ENCODE results near the gene PCGF3.
"Not testable (repeated sequence)": the region's sequence is repeated elsewhere in the genome, so short reads cannot be mapped to it uniquely, and the experiment has no call there.

The PCGF3 gene

DNA sequence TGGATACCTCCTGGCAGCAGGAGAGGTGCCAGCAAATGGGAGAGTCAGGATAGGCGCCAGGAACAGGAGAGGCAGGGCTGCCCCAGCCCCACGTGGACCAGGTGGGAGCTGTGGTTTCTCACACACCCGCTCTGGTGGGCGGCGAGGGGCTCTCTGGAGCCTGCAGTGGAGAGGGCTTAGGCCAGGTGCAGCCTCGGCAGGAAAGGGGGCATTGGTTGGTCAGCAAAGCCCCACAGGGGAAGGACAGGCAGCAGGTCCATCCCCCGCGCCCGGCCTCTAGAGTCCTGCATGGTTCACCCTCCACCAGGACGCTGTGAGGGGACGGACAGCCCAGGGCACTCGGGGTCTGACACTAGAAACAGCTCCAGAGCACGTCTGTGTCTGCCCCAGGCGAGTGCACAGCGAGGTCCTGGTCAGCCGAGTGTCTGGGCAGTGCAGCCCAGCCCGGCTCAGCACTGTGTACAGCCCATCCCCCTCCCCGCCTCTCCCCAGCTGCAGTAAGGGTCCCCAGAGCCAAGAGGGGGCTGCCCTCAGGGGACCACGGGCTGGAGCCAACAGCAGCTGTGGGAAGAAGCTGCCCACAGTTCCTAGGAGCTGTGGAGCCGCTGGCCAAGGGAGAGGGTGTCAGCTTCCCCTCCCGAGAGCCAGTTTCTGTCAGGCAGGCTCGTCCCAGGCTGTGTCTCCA lies 39.7 kb upstream of the PCGF3 start:
- no peak overlapping the region for H3K27ac ChIP-seq
- TF ChIP-seq, protein P1, sequence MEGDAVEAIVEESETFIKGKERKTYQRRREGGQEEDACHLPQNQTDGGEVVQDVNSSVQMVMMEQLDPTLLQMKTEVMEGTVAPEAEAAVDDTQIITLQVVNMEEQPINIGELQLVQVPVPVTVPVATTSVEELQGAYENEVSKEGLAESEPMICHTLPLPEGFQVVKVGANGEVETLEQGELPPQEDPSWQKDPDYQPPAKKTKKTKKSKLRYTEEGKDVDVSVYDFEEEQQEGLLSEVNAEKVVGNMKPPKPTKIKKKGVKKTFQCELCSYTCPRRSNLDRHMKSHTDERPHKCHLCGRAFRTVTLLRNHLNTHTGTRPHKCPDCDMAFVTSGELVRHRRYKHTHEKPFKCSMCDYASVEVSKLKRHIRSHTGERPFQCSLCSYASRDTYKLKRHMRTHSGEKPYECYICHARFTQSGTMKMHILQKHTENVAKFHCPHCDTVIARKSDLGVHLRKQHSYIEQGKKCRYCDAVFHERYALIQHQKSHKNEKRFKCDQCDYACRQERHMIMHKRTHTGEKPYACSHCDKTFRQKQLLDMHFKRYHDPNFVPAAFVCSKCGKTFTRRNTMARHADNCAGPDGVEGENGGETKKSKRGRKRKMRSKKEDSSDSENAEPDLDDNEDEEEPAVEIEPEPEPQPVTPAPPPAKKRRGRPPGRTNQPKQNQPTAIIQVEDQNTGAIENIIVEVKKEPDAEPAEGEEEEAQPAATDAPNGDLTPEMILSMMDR (conservative IDR thresholded peaks at IDR 0.05), result no peak
- TF ChIP-seq ZFX (IDR thresholded peaks at IDR 0.05), result no peak

DNA sequence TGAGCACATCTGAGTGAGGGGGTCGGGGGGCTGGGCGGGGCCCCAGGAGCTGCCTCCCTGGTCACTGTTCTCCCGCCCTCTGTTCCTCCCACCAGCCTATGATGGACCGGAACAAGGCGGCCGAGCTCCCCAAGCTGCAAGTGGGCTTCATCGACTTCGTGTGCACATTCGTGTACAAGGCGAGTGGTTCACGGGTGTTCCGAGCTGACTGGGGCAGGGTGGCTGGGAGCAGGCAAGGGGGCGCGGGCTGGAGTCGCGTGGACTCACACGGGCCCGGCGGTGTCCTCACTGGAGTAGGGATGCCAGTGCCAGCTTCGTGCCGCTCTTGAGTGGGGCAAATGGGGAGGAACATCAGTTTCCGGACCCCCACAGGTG lies 39.2 kb upstream of the PCGF3 start:
- H3K27ac ChIP-seq, result no peak overlapping the region
- TF ChIP-seq, protein P1 (conservative IDR thresholded peaks at IDR 0.05), result no peak
- no peak for TF ChIP-seq ZFX (IDR thresholded peaks at IDR 0.05)

DNA sequence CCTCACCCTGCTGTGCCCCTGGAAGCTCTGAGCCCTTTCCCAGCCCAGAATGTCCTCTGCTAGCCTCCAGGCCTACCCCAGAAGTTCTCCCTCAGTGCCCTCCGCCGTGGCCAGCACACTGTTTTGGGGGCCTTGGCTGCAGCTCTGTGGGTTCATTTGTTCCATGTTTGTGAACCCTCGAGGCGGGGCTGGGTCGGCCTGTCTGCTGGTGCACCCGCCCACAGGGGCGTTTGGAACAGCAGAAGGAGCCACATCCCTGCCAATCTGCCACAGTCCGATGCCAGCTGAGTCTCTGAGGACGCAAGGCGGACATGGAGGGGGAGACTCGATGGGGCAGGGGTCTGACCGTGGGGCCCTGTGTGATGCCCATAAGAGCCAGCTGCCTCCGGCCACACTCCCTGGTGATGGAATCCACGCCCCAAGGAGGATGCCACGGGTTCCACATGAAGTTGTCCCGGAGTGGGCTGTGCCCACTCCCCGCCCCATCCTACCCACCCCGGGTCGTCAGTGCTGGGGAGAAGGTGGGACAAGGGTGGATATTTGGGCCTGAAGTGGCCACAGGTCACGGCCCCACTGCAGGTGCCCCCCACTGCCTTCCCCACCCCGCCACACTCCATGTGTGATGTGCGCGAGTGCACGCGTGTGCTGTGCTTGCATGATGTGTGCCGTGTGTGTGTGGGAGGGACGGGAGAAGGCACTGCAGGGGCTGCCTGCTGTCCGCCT lies 38.6 kb upstream of the PCGF3 start:
- TF ChIP-seq, protein P1 (conservative IDR thresholded peaks at IDR 0.05), result no peak
- no peak for TF ChIP-seq ZFX (IDR thresholded peaks at IDR 0.05)
- no peak overlapping the region for H3K27ac ChIP-seq

DNA sequence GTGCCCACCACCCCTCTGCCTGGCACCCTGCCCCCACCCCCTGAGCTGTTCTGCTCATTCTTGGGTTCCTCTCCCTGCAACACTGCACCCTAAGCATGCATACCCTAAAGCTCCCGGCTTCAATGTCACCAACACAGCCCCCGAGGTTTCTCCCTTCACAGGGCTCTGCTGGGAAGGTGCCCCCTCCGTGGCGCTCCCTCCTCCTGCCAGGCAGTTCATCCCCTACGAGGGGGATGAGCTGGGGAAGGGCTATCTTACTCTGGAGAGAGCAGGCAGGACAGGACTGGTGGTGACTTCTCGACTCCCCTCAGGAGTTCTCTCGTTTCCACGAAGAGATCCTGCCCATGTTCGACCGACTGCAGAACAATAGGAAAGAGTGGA lies 38.1 kb upstream of the PCGF3 start:
- H3K27ac ChIP-seq, result no peak overlapping the region
- TF ChIP-seq, protein P1 (conservative IDR thresholded peaks at IDR 0.05), result no peak
- no peak for TF ChIP-seq ZFX (IDR thresholded peaks at IDR 0.05)

DNA sequence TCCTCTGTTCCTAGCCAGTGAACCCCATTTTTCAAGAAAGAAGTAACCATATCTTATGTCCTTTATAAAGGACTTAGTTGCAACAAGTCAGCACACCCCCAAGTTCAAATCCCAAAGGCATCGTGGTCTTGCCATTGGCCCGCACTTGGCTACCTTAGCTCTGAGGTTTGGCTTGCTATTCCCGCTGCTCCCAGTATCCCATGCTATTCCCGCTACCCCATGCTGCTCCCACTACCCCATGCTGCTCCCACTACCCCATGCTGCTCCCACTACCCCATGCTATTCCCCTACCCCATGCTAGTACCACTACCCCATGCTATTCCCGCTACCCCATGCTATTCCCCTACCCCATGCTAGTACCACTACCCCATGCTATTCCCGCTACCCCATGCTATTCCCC lies 37.4 kb upstream of the PCGF3 start:
- not testable (repeated sequence) for H3K27ac ChIP-seq

DNA sequence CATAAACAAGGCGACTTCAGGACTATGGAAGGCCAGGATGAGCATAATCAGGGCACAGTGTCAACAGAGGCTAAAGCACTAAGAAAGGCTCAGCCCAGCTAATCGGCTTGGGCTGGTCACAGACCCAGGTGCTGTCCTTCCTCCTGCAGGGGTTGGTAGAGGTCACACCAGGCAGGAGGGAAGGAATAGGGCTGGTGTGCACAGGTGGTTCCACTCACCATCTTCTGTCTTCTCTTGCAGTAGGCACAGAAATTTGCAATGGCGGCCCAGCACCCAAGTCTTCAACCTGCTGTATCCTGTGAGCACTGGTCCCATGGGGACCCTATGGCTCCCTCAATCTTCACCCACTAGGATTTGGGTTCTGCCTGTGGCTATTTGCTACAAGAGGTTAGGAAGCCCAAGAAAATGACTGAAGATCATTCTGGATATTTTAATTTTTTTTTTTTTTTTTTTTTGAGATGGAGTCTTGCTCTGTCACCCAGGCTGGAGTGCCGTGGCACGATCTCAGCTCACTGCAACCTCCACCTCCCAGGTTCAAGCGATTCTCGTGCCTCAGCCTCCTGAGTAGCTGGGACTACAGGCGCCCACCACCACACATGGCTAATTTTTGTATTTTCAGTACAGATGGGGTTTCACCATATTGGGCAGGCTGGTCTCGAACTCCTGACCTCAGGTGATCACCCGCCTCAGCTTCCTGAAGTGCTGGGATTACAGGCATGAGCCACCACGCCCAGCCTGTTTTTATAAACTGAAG lies 35.6 kb upstream of the PCGF3 start:
- not testable (repeated sequence) for H3K27ac ChIP-seq

DNA sequence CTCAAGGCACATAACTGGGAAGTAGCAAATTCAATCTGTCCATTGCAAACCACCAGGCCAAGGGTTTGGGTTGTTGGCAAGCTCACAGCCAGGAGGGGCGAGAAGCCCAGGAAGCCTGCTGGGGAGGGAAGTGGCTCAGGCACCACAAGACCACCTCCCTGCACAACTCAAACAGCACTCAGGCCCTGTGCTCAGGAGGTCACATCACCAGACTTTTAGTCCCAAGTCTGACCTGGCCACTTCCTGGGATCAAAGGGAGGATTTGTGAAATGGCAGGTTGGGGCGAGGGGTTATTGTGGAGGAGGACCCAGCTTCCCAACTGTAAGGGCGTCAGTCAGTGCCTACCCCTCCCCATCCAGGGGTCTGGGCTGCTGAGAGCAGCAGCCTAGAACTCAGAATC lies 33.9 kb upstream of the PCGF3 start:
- TF ChIP-seq, protein P1 (conservative IDR thresholded peaks at IDR 0.05), result no peak
- no peak for TF ChIP-seq ZFX (IDR thresholded peaks at IDR 0.05)
- H3K27ac ChIP-seq, result no peak overlapping the region

DNA sequence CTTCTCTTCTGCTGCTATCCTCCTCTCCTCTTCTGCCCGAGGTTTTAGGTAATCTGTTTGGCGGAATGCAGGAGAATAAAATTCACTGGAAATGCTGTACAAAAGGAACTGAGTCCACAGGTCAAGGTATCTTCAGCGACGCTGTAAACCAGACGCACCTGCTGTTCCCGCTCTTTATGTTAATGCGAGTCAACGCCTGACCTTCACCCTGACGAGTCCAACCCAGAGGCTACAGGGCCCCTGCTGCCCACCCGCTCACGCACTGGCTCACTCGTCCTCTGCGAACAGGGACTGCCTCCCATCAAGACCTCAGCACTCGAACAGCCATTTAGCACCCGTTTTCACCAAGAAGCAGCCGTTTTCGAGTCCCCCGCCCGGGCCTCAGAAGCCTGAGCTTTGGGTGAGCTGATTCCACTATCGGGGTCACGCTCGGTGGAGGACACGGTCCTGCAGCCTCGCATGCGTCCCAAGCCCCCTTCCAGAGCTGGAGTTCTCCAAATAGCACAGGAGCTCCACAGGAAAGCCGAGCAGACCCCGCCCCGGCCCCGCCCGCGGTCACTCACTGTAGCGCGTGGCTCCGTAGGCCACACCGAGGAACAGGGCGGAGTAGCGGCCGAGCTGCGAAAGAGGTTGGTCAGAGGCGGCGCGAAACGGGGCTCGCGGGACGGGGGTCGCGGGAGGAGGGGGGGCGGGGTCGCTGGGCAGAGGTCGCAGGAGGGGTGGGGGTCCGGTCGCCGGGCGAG lies 32.1 kb upstream of the PCGF3 start:
- peak overlapping the region; percentile 97 for H3K27ac ChIP-seq
- TF ChIP-seq, protein P1 (conservative IDR thresholded peaks at IDR 0.05), result no peak
- peak; percentile 45; the same call in 1 of the 2 replicates for TF ChIP-seq ZFX (IDR thresholded peaks at IDR 0.05)
